GM19467 (cell line): Measurements from ENCODE around the gene RAB20.
"Not testable (repeated sequence)": the region's sequence is repeated elsewhere in the genome, so short reads cannot be mapped to it uniquely, and the experiment has no call there.

Experiments
- ATAC-seq: cut with Tn5 transposase; IDR thresholded peaks from one replicate; pipeline ENCODE4 v1.9.1; 2021; ENCODE audit warnings: mild to moderate bottlenecking, moderate library complexity; ENCODE audit not compliant: unreplicated experiment

Gene RAB20

GRCh38 chr13:110495376-110495775, 66.1 kb downstream of the RAB20 start:
- ATAC-seq, result no peak

GRCh38 chr13:110493613-110494012, 67.9 kb downstream of the RAB20 start:
- ATAC-seq, result no peak

DNA sequence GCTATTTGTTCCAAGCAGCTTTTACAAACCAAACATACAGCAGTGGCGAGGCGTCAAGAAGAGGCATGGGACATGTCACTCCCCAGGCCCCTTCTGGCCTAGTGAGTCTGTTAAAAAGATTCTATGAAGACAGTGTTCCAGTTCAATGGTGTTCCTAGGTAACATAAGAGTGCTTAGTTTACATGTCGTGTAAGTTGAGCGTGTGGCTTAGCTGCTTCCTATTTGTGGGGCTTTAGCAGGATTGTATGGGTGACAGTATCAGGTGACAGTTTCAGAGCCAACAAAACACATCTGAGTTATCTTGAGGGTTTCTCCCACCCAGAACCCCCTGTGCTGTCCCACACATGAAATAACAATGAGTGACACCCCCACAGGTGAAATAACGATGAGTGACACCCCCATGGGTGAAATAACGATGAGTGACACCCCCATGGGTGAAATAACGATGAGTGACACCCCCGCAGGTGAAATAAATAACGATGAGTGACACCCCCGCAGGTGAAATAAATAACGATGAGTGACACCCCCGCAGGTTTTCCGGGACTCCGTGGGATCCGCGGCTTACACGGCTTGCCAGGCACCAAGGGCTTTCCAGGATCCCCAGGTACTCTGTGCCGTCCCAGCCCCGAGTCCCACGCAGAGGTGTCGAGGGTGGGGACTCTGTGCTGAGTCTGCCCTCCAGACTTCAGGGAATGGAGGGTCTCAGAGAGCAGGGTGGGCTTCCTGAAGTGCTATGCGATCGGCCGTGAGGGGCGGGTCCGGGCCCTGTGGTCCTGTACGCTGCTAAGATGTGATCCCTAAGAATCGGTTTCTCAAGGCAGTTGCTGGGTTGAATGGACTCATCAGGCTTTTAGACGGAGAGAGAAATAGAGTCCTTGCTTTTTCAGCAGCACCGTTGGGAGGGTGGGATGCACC, 68.6 kb downstream of the RAB20 start:
- no peak for ATAC-seq

GRCh38 chr13:110491869-110492678, 69.4 kb downstream of the RAB20 start:
- ATAC-seq, result no peak

- no peak for ATAC-seq
These were observed 71.3 kb downstream of the RAB20 start for GRCh38 chr13:110490009-110490770.

GRCh38 chr13:110486880-110487279, 74.6 kb downstream of the RAB20 start:
- not testable (repeated sequence) for ATAC-seq

- ATAC-seq, result no peak
These were observed 75.3 kb downstream of the RAB20 start for GRCh38 chr13:110486061-110486715.

DNA sequence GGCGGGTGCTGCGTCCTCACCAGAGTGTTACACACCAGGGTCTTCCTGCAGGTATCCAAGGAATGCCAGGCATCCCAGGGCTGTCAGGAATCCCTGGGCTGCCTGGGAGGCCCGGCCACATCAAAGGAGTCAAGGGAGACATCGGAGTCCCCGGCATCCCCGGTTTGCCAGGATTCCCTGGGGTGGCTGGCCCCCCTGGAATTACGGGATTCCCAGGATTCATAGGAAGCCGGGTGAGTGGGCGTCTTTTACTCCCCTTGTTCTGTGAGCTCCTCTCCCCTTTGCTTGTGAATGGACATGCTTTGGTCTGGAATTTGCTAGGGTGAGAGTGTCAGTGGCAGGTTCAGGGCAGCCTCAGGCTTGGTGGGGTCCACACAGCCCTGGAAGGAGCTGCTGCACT, 75.9 kb downstream of the RAB20 start:
- ATAC-seq, result no peak

- ATAC-seq, result no peak
These were observed 77.1 kb downstream of the RAB20 start for GRCh38 chr13:110484290-110485048.

DNA sequence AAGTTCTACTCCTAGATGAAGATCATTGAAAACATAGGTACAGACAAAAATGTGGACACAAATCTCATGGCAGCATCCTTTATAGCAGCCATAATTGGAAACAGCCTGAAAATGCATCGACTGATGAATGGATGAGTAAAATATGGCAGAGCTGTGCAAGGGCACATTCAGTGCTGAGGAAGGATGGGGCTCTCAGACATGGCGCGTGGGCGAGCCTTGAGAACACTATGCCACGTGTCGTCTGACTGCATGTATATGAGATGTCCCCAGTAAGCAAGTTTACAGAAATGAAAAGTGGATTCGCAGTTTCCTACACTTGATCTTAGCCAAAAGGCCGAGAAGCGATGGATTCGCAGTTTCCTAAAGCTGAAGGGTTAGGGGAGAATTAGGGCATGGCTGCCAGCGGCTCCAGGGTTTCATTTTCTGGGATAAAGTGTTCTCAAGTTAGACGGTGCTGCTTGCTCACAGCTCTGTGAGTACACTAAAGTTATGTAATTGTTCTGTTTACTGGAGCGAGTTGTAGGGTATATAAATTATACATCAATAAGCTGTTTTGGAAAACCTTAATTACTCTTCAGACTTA, 78.0 kb downstream of the RAB20 start:
- ATAC-seq, result no peak

DNA sequence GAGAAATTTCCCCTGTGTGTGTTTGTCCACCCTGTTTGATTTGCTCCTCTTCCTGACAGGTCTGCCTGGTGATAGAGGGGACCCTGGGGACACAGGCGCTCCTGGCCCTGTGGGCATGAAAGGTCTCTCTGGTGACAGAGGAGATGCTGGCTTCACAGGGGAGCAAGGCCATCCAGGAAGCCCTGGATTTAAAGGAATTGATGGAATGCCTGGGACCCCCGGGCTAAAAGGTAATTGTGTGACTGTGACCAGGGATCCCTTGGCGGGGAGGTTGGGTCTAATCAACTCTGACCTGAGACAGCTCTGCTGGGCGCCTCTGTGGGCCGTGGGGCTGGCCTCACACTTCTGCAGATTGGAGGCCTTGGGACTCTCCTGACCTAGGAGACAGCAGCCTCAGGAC, 81.4 kb downstream of the RAB20 start:
- no peak for ATAC-seq

- no peak for ATAC-seq
These were observed 81.9 kb downstream of the RAB20 start for GRCh38 chr13:110479648-110480047.

- no peak for ATAC-seq
These were observed 82.3 kb downstream of the RAB20 start for GRCh38 chr13:110479215-110479545.

GRCh38 chr13:110478405-110479214, 82.9 kb downstream of the RAB20 start:
- no peak for ATAC-seq

DNA sequence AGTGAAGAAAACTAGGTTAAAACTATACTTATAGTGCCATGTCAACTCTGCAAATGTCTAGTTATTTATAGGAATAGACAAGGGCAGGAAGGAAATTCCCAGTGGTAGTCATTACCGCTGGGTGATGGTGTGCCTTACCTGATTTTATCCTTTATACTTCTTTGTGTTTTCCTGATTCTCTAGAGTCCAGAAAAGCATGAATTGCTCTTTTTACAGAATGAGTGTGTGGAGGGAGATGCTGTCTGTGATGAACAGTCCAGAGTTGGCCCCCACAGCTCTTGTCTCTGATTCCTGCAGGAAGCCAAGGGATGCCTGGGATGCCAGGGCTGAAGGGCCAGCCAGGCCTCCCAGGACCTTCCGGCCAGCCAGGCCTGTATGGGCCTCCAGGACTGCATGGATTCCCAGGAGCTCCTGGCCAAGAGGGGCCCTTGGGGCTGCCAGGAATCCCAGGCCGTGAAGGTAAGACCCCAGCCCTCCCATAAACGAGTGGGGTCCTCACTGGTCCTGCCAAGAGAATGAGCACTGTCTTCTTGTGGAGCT, 83.7 kb downstream of the RAB20 start:
- no peak for ATAC-seq

- ATAC-seq, result no peak
These were observed 85.3 kb downstream of the RAB20 start for GRCh38 chr13:110476220-110476617.

- no peak for ATAC-seq
These were observed 85.8 kb downstream of the RAB20 start for GRCh38 chr13:110475550-110476219.

DNA sequence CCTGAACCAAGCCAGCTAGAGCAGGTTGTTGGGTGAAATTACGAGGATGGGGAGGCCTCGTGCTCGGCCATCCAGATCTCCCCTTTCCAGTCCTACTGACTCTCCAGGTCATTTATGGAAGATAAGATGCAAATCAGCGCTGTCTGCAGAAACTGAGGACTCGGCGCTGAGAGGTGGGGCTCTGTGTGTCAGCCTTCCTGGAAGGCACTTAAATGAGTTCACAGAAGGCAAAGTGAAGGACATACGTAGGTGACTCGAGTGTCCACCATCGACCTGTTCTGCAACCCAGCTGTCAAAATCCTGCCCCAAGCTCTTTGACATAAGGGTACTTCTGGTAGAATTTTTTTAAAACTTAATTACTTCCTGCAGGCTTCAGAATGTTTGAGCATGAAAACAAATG, 86.4 kb downstream of the RAB20 start:
- no peak for ATAC-seq
